Prostate gland (tissue), 2 donors: Measurements from ENCODE around the gene ZBTB16. TPM values are rescaled to one million over a fixed set of nuclear protein-coding genes. Genes with fewer than 3 reads are reported as not detected.
A peak's percentile ranks its signal among the peaks of the same experiment; 100 is the strongest.

Experiments
- DNase-seq: peaks from one replicate; pipeline ENCODE4 v3.0.0-alpha.2; 2019; ENCODE audit warnings: low spot score
- H3K27ac ChIP-seq, 2 donors: fragments of 200-600 bp; sonication (generic); 2 replicates each; pipeline ENCODE4 v1.5.1; 2017 to 2019
- H3K27me3 ChIP-seq: fragments of 200-600 bp; sonication (generic); replicated peaks from 2 replicates; pipeline ENCODE4 v1.5.1; 2019; ENCODE audit not compliant: insufficient read depth
- H3K36me3 ChIP-seq, 2 donors: fragments of 200-600 bp; sonication (generic); 1 replicate in 1 of 2; 2 replicates in 1 of 2; pipeline versions ENCODE4 v1.5.1 to v1.8.1; 2017 to 2019
- H3K4me1 ChIP-seq: fragments of 200-600 bp; sonication (generic); replicated peaks from 2 replicates; pipeline ENCODE4 v1.5.1; 2019
- H3K4me3 ChIP-seq, 2 donors: fragments of 200-600 bp; sonication (generic); 2 replicates each; pipeline ENCODE4 v1.5.1; 2017 to 2019
- H3K9me3 ChIP-seq: fragments of 200-600 bp; sonication (generic); 2 replicates; pipeline ENCODE4 v1.5.1; 2017
- CTCF ChIP-seq, 4 experiments: fragments of 200-600 bp in 2 of 4; fragments of 450-650 bp in 2 of 4; sonication (generic) in 2 of 4; IDR thresholded peaks; 1 replicate in 3 of 4; 2 replicates in 1 of 4; pipeline ENCODE4 v1.5.1; 2016 to 2019; ENCODE audit warnings: antibody characterized with exemption in 4 of 4, mild to moderate bottlenecking in 2 of 4, moderate library complexity in 2 of 4
- POLR2A ChIP-seq: fragments of 450-650 bp; IDR thresholded peaks from one replicate; pipeline ENCODE4 v1.6.1; 2016; ENCODE audit warnings: antibody characterized with exemption, mild to moderate bottlenecking
- POLR2AphosphoS5 ChIP-seq: sonication (generic); formaldehyde crosslinking; IDR thresholded peaks from one replicate; pipeline ENCODE4 v1.6.1; 2017; ENCODE audit warnings: antibody characterized with exemption
- whole genome bisulfite sequencing: methylation state at CpG from one replicate; pipeline ENCODE4 v1.1.5; 2018; 5-methylcytosine and 5-hydroxymethylcytosine counted together
- intact Hi-C: fragments of 100-400 bp; cut with DNase I; formaldehyde crosslinking; loops from one replicate; pipeline ENCODE4 v1.14.2; 2022
- total RNA-seq, 2 donors: library from RNA; depleted of rRNA; stranded (reverse); fragments of >200 nt; gene quantifications; one replicate each; pipeline ENCODE4 v1.1.0, GENCODE V29; 2016

The ZBTB16 gene
- total RNA-seq, 2 donors from 2014 or later = 171 to 230 TPM

GRCh38 chr11:114163229-114163631 lies 103.7 kb downstream of the ZBTB16 start:
- peaks cover 79% of the 10 kb centered on the region for H3K4me1 ChIP-seq
- WGBS = 8% methylated on average over 7 of the region's 7 CpGs
- peak overlapping the region; percentile 99 for H3K27ac ChIP-seq
- H3K4me3 ChIP-seq = no peak overlapping the region
- no peaks in the 10 kb centered on the region for H3K27me3 ChIP-seq
- TF ChIP-seq POLR2A (no peak), CTCF (IDR thresholded peaks at IDR 0.05) (no peak), POLR2AphosphoS5 (no peak)
- no peak for DNase-seq
- no peaks in the 10 kb centered on the region for H3K9me3 ChIP-seq
- intact Hi-C loops = loop anchor here (5.0 kb wide), 2 partner anchors 34 to 101 kb away; no protein-coding TSS in a partner anchor
- no peaks in the 10 kb centered on the region for H3K36me3 ChIP-seq

GRCh38 chr11:114163830-114164401 lies 104.4 kb downstream of the ZBTB16 start:
- intact Hi-C loops = loop anchor here (5.0 kb wide), 2 partner anchors 33 to 102 kb away; no protein-coding TSS in a partner anchor
- Histone ChIP-seq H3K9me3 (no peaks in the 10 kb centered on the region), H3K36me3 (no peaks in the 10 kb centered on the region), H3K4me3 (no peak overlapping the region), H3K27ac (peak overlapping the region; percentile 99), H3K4me1 (peaks cover 81% of the 10 kb centered on the region), H3K27me3 (no peaks in the 10 kb centered on the region)
- 7% methylated on average over 9 of the region's 9 CpGs for WGBS
- peak; percentile 83 for DNase-seq
- TF ChIP-seq POLR2AphosphoS5 (peak; percentile 94), CTCF (IDR thresholded peaks at IDR 0.05) (no peak)

- H3K36me3 ChIP-seq = no peaks in the 10 kb centered on the region
- H3K4me1 ChIP-seq = peaks cover 80% of the 10 kb centered on the region
- H3K4me3 ChIP-seq = no peak overlapping the region
- 88% methylated on average over 9 of the region's 9 CpGs for WGBS
- no peaks in the 10 kb centered on the region for H3K9me3 ChIP-seq
- H3K27ac ChIP-seq = peak overlapping the region; percentile 99
- TF ChIP-seq CTCF (IDR thresholded peaks at IDR 0.05) (no peak), POLR2A (no peak), POLR2AphosphoS5 (no peak)
- DNase-seq = no peak
- no peaks in the 10 kb centered on the region for H3K27me3 ChIP-seq
- intact Hi-C loops = loop anchor here (5.0 kb wide), 2 partner anchors 33 to 102 kb away; no protein-coding TSS in a partner anchor
Measured at GRCh38 chr11:114164546-114164945, 105.0 kb downstream of the ZBTB16 start.

GRCh38 chr11:114165326-114166230 lies 106.1 kb downstream of the ZBTB16 start:
- Histone ChIP-seq H3K9me3 (no peaks in the 10 kb centered on the region), H3K4me1 (peaks cover 82% of the 10 kb centered on the region), H3K36me3 (no peaks in the 10 kb centered on the region), H3K4me3 (no peak overlapping the region), H3K27ac (peak overlapping the region; percentile 99), H3K27me3 (no peaks in the 10 kb centered on the region)
- TF ChIP-seq POLR2AphosphoS5 (peak; percentile 65), CTCF (IDR thresholded peaks at IDR 0.05) (no peak)
- intact Hi-C loops = no loop called here
- 67% methylated on average over 7 of the region's 7 CpGs for WGBS
- peak; percentile 48 for DNase-seq
